HG02571 (cell line): ENCODE measurements around the gene SLC38A3.
"Not testable (repeated sequence)": the region's sequence is repeated elsewhere in the genome, so short reads cannot be mapped to it uniquely, and the experiment has no call there.

Source experiments
- ATAC-seq: cut with Tn5 transposase; IDR thresholded peaks from one replicate; pipeline ENCODE4 v1.9.1; 2021; ENCODE audit warnings: mild to moderate bottlenecking, moderate library complexity; ENCODE audit not compliant: unreplicated experiment

The SLC38A3 gene

DNA sequence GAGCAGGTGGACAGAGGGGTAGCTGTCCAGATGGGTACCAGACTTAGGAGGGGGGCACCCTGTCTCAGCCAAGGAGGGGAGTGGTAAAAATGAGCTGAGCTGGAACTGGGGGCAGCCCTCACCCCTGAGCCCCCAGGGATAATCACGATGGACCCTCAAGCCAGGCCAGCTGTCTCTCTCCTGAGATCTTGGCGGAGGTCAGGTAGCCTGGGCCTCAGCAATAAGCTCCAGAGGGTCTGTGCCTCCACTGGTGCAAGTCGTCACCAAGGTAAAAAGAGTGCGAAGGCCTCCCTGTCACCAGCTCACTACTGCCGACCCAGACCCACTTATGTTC lies 5.1 kb downstream of the SLC38A3 start:
- no peak for ATAC-seq

DNA sequence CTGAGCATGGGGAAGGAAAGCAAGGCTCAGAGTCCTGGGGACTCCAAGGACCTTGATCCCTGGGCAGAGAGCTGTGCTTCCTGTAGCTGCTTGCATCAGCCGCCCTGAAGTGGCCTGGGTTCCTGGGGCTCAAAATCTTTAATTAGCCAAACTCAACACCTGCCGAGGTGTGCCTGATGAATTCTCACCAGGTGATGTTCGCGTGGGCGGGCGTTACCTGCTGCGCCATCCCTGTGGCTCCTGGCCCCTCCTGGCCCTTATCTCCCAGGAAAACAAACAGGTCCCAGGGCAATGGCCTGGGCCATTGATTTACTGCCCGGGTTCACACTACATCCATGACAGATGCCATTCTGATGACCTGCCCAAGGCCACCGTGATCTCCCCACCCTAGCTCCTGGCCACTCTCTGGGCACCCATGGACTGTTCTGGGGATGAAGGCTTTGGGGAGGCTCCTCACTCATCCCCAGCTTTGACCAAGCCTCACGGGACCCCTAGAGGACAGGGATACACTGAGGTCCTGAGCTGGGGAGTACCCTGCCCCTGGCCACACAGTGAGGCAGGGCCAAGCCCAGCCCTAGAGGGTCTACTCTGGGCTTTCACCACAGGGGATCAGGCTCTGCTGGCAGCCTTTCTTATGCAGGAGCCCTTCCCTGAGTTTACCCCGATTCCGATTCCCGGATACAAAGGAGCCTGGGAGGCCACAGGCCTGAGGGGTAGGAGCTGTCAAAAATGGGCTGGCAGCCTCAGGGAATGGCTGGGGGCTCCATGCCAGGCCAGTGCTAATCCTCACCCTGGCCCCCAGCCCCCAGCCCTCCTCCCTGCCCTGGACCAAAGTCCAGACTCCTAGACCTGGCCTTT lies 5.7 kb downstream of the SLC38A3 start:
- no peak for ATAC-seq

GRCh38 chr3:50211368-50211717 lies 6.3 kb downstream of the SLC38A3 start:
- not testable (repeated sequence) for ATAC-seq

DNA sequence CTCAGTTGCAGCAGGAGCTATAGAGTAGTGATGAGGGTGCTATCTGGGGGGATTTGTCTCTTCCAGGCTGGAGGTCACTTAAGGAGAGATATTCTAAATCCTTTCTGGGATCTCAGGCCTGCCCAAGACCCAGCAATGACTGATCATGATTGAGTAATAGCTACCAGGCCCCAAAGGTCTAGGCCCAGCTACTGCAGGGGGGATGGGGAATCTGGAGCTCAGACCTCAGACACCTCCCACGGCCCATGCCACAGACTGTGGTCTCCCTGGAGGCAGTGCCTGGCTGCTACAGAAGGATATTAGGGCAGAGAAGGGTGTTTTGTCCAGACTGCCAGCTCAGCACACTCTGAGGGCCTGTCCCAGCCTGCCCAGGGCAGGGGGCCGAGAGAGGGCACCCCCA lies 6.9 kb downstream of the SLC38A3 start:
- no peak for ATAC-seq

DNA sequence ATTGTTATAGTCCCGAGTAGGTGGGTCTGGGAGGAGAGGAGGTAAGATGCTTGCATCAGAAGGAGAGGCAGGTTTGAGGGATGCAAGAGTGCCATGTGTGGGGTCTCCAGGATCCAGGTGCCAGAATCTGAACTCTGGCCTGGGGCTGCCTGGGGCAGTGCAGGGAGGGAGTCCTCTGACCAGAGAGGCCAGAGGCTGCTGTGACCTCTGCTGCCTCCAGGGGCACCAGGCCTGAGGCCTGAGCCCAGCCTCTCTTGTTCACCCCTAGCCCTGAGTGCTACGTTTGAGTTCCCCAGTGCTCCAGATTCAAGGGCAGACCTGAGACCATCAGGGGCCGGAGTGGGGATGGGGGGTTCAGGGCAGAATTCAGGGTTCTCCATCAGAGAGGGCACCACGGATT lies 7.4 kb downstream of the SLC38A3 start:
- no peak for ATAC-seq

GRCh38 chr3:50212971-50213370 lies 7.9 kb downstream of the SLC38A3 start:
- ATAC-seq: no peak

GRCh38 chr3:50213373-50213772 lies 8.3 kb downstream of the SLC38A3 start:
- ATAC-seq: no peak

- ATAC-seq: no peak
Observed at GRCh38 chr3:50214824-50215223, 9.8 kb downstream of the SLC38A3 start.

- ATAC-seq: no peak
Observed at GRCh38 chr3:50215529-50215928, 10.5 kb downstream of the SLC38A3 start.

- ATAC-seq: no peak
Observed at GRCh38 chr3:50217681-50218080, 12.6 kb downstream of the SLC38A3 start.

- no peak for ATAC-seq
Observed at GRCh38 chr3:50218448-50218847, 13.4 kb downstream of the SLC38A3 start.

DNA sequence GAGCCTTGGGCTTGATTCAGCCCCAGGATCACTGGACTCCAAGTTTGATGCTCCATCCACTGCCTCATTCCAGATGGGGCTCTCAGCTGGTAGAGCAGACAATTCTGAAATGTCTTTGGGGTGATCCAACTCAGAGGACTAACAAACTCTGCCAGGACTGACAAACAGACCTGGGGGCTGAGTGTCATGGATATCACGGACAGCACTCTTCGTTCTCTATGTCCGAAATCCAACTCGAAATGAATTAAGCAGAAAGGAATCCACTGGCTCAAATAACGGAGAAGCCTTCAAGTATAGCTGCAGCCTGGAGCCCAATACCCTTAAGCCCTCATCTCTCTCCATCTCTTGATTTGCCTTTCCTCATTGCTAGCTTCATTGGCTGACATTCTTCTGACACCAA lies 14.2 kb downstream of the SLC38A3 start:
- ATAC-seq: no peak

- no peak for ATAC-seq
Observed at GRCh38 chr3:50220109-50220508, 15.0 kb downstream of the SLC38A3 start.

GRCh38 chr3:50221051-50221410 lies 16.0 kb downstream of the SLC38A3 start:
- no peak for ATAC-seq

- no peak for ATAC-seq
Observed at GRCh38 chr3:50221411-50222168, 16.5 kb downstream of the SLC38A3 start.

GRCh38 chr3:50222169-50222528 lies 17.1 kb downstream of the SLC38A3 start:
- no peak for ATAC-seq

GRCh38 chr3:50224639-50225038 lies 19.6 kb downstream of the SLC38A3 start:
- ATAC-seq: no peak

GRCh38 chr3:50226888-50227389 lies 21.9 kb downstream of the SLC38A3 start:
- ATAC-seq: peak; percentile 1

GRCh38 chr3:50227390-50228183 lies 22.5 kb downstream of the SLC38A3 start:
- ATAC-seq: peak; percentile 86

DNA sequence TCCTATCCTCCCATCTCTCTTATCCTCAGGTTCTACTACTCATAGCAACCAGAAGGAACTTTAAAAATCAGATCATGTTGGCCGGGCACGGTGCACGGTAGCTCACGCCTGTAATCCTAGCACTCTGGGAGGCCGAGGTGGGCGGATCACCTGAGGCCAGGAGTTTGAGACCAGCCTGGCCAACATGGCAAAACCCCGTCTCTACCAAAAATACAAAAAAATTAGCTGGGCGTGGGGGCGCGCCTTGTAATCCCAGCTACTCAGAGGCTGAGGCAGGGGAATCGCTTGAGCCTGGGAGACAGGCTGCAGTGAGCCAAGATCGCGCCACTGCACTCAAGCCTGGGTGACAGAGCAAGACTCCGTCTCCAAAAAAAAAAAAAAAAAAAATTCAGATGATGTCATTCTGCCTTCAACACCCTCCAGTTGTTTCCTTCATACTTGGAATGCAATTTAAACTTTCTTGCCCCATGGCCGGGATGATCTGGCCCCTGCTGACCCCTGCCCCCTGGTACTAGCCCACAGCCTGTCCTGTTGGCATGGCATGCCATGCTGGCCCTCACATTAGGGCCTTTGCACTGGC lies 23.2 kb downstream of the SLC38A3 start:
- ATAC-seq: not testable (repeated sequence)

GRCh38 chr3:50229490-50229889 lies 24.4 kb downstream of the SLC38A3 start:
- ATAC-seq: no peak
